GM10248 (cell line): Measurements from ENCODE around the gene WDR54.

ENCODE experiments used
- CTCF ChIA-PET: fragments of 300-600 bp; sonication (Branson Sonifier 250); formaldehyde crosslinking; extraction: SDS; loops from one replicate; lab custom pipeline; 2021; ENCODE audit warnings: antibody characterized with exemption; lab: Yijun Ruan, JAX
- POLR2A ChIA-PET: fragments of 350-650 bp; sonication (Branson Sonifier 250); formaldehyde crosslinking; extraction: SDS; loops from one replicate; lab custom pipeline; 2020; ENCODE audit warnings: antibody characterized with exemption; lab: Yijun Ruan, JAX
- DNase-seq: peaks from one replicate; pipeline ENCODE4 v3.0.0; 2012; ENCODE audit errors: extremely low spot score
- CTCF ChIP-seq: IDR thresholded peaks from 2 replicates; pipeline ENCODE4 v1.5.1; 2012; ENCODE audit warnings: mild to moderate bottlenecking, low read depth; ENCODE audit errors: extremely low read depth, missing control alignments, control extremely low read depth

The WDR54 gene

GRCh38 chr2:74472945-74473258 lies 51.4 kb downstream of the WDR54 start:
- no peak for DNase-seq
- CTCF ChIA-PET = interaction anchor here (1.0 to 4.1 kb wide), 6 partner anchors 9 to 114 kb away, joined by 3 to 27 read pairs (median 14); partner anchors contain the start of genes CCDC142, INO80B, TTC31 and WBP1

GRCh38 chr2:74474481-74474880 lies 53.0 kb downstream of the WDR54 start:
- ChIA-PET CTCF (interaction anchor here (1.1 to 4.1 kb wide), 15 partner anchors 9 to 652 kb away, joined by 3 to 27 read pairs (median 5); partner anchors contain the start of genes CCDC142, INO80B, MOGS and TTC31), POLR2A (interaction anchor here (0.7 to 0.8 kb wide), 2 partner anchors 16 to 19 kb away, joined by 3 to 4 read pairs; partner anchors contain the start of gene WBP1)
- DNase-seq = no peak
- TF ChIP-seq CTCF = no peak

More at GRCh38 chr2:74472945-74473258, 51.4 kb downstream of the WDR54 start:
- no peak for TF ChIP-seq CTCF
- POLR2A ChIA-PET = interaction anchor here (0.8 to 2.3 kb wide), 2 partner anchors 15 to 66 kb away, joined by 3 to 8 read pairs; partner anchors contain the start of gene WBP1

- ChIA-PET CTCF (interaction anchor here (1.1 to 4.1 kb wide), 18 partner anchors 8 to 652 kb away, joined by 3 to 27 read pairs (median 5); partner anchors contain the start of genes CCDC142, INO80B, MOGS and TTC31), POLR2A (interaction anchor here (1.0 kb wide), 1 partner anchor 17 kb away, joined by 4 read pairs; the partner anchor contains the start of gene WBP1)
- no peak for DNase-seq
- peak; percentile 43 for TF ChIP-seq CTCF
Measured at GRCh38 chr2:74474899-74475298, 53.4 kb downstream of the WDR54 start.
